Left ventricle myocardium inferior (tissue), 1 donor: Measurements from ENCODE around the gene ADAMTSL3. TPM values are rescaled to one million over a fixed set of nuclear protein-coding genes. Genes with fewer than 3 reads are reported as not detected.

Source experiments
- DNase-seq: peaks from one replicate; pipeline ENCODE4 v3.0.0-alpha.2; 2020
- H3K27ac ChIP-seq: fragments of 200-600 bp; replicated peaks from 2 replicates; pipeline ENCODE4 v1.8.0; 2021
- H3K27me3 ChIP-seq: fragments of 200-600 bp; 2 replicates; pipeline ENCODE4 v1.8.0; 2021; ENCODE audit warnings: low read depth
- H3K36me3 ChIP-seq: fragments of 200-600 bp; 2 replicates; pipeline ENCODE4 v1.8.0; 2021
- H3K4me1 ChIP-seq: fragments of 200-600 bp; 2 replicates; pipeline ENCODE4 v1.8.0; 2021
- H3K4me3 ChIP-seq: fragments of 200-600 bp; 2 replicates; pipeline ENCODE4 v1.8.0; 2021; ENCODE audit warnings: mild to moderate bottlenecking, moderate library complexity
- H3K9me3 ChIP-seq: fragments of 200-600 bp; replicated peaks from 2 replicates; pipeline ENCODE4 v1.8.0; 2021
- intact Hi-C: fragments of 100-400 bp; cut with micrococcal nuclease; formaldehyde crosslinking; loops from one replicate; pipeline ENCODE4 v1.11.0; 2022
- total RNA-seq: library from RNA; stranded (reverse); fragmentation: NEBNext Ultra II Directional; extraction: Animal tissue kit (Norgen Biotek cat#: 25700); gene quantifications from one replicate; pipeline ENCODE4 v1.2.1, GENCODE V29; 2021
- TF ChIP-seq, protein P1 (sequence below): fragments of 200-600 bp; IDR thresholded peaks from 2 replicates; pipeline ENCODE4 v1.8.0; 2021; ENCODE audit warnings: antibody characterized with exemption, mild to moderate bottlenecking, borderline replicate concordance
- donor health status: DM: no; HTN: yes; CAD: no; lungs with severe emphysema.

The ADAMTSL3 gene
- total RNA-seq, 1 donor from 2014 or later = 11.9 TPM

DNA sequence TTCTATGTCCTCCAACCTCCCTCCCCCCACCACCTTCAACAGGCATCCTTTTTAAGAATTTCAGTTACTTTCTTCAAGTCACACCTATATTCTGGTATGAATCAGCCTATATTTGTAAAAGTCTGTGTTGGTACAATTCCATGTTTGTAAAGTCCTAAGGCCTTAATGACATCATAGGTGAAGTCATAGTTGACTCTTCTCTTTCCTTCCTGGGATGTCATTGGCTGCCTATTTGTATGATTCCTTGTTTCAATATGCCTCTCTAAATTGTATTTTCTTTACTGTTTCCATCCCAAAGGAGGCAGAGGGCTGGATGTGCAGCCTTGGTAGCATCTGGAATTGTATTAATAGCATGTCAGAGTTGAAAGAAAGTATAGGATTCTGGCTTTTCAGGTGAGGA lies 56.5 kb downstream of the ADAMTSL3 start:
- no peak for DNase-seq
- H3K9me3 ChIP-seq = no peaks in the 10 kb centered on the region
- no peaks in the 10 kb centered on the region for H3K27me3 ChIP-seq
- intact Hi-C loops = no loop called here
- H3K36me3 ChIP-seq = peaks cover 3% of the 10 kb centered on the region
- H3K4me1 ChIP-seq = peaks cover 21% of the 10 kb centered on the region
- TF ChIP-seq, protein P1, sequence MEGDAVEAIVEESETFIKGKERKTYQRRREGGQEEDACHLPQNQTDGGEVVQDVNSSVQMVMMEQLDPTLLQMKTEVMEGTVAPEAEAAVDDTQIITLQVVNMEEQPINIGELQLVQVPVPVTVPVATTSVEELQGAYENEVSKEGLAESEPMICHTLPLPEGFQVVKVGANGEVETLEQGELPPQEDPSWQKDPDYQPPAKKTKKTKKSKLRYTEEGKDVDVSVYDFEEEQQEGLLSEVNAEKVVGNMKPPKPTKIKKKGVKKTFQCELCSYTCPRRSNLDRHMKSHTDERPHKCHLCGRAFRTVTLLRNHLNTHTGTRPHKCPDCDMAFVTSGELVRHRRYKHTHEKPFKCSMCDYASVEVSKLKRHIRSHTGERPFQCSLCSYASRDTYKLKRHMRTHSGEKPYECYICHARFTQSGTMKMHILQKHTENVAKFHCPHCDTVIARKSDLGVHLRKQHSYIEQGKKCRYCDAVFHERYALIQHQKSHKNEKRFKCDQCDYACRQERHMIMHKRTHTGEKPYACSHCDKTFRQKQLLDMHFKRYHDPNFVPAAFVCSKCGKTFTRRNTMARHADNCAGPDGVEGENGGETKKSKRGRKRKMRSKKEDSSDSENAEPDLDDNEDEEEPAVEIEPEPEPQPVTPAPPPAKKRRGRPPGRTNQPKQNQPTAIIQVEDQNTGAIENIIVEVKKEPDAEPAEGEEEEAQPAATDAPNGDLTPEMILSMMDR = no peak
- H3K27ac ChIP-seq = no peak overlapping the region
- no peak overlapping the region for H3K4me3 ChIP-seq

DNA sequence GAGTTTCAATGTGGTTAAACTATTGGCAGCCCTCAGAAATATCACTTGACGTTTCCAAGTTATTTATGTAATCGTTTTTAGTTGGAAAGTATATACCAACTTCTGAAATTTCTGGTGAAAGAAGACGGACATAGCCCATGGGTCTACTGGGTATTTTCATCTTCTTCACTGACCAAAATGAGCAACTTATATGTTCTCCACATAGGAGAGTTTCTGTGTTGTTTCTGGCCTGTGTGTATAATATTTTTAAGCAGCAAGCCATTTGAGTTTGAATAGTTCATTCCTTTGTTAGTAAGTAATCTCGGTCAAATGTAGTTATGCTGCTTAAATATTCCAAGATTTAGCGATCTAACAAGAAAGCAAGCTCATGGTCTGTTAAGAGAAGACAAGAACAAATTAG lies 57.3 kb downstream of the ADAMTSL3 start:
- H3K4me1 ChIP-seq = peaks cover 29% of the 10 kb centered on the region

DNA sequence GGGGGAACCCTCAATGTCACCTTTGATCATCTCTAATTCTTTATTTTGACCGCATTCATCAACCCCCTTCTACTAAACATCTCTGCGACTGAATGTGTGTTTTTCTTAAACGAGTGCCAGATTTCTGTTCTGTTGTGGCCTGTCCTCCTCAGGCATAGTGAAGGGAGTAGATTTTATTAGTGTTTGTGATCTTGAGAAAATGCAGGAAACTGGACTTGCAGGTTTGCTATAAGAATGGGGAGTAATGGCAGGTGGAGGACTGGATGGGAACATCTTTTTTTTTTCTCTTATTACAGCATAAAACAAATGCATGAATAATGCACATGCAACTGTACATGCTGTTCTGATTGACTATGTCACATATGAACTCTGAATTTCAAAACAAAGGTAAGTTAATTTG lies 59.3 kb downstream of the ADAMTSL3 start:
- Histone ChIP-seq H3K4me3 (no peak overlapping the region), H3K27ac (no peak overlapping the region), H3K36me3 (no peaks in the 10 kb centered on the region), H3K4me1 (peaks cover 35% of the 10 kb centered on the region), H3K27me3 (no peaks in the 10 kb centered on the region), H3K9me3 (no peaks in the 10 kb centered on the region)
- intact Hi-C loops = no loop called here
- TF ChIP-seq, protein P1 = no peak
- no peak for DNase-seq

More for the DNA sequence above, 57.3 kb downstream of the ADAMTSL3 start:
- no peak overlapping the region for H3K27ac ChIP-seq
- TF ChIP-seq, protein P1 = no peak
- no peak for DNase-seq
- no peak overlapping the region for H3K4me3 ChIP-seq
- H3K27me3 ChIP-seq = no peaks in the 10 kb centered on the region
- H3K36me3 ChIP-seq = peaks cover 3% of the 10 kb centered on the region
- intact Hi-C loops = no loop called here
- H3K9me3 ChIP-seq = no peaks in the 10 kb centered on the region

- intact Hi-C loops = no loop called here
- no peaks in the 10 kb centered on the region for H3K9me3 ChIP-seq
- peak overlapping the region; percentile 37 for H3K27ac ChIP-seq
- no peak overlapping the region for H3K4me3 ChIP-seq
- no peaks in the 10 kb centered on the region for H3K27me3 ChIP-seq
- H3K4me1 ChIP-seq = peaks cover 35% of the 10 kb centered on the region
- TF ChIP-seq, protein P1 = no peak
- DNase-seq = no peak
- no peaks in the 10 kb centered on the region for H3K36me3 ChIP-seq
Observed at GRCh38 chr15:83714939-83715628, 61.2 kb downstream of the ADAMTSL3 start.

DNA sequence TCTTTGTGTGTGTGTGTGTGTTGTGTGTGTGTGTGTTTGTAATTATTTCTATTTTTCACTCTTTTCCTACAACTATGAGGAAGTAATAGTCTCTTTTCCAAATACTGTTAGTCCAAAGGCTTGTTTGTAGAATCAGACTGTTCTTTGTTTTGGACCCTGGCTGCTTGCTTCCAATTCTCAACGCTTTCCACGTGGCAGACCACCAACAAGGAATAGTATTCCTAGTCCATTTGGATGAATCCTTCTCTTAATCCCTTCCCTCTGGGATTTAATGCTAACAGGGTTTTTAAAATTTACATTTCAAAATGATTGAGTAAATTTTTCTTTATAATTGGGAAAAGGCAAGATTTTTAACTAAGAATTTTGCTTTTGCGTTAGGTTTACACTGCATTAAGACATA lies 62.7 kb downstream of the ADAMTSL3 start:
- H3K27ac ChIP-seq = no peak overlapping the region
- no peaks in the 10 kb centered on the region for H3K36me3 ChIP-seq
- no peak overlapping the region for H3K4me3 ChIP-seq
- no peaks in the 10 kb centered on the region for H3K9me3 ChIP-seq
- no peak for DNase-seq
- no peaks in the 10 kb centered on the region for H3K27me3 ChIP-seq
- intact Hi-C loops = no loop called here
- peaks cover 35% of the 10 kb centered on the region for H3K4me1 ChIP-seq
- TF ChIP-seq, protein P1 = no peak
